GM20000 (cell line): Measurements from ENCODE around the gene ABLIM3.

Source experiments
- DNase-seq: peaks from one replicate; pipeline ENCODE4 v3.0.0; 2012; ENCODE audit warnings: low spot score
- CTCF ChIP-seq: IDR thresholded peaks from 2 replicates; pipeline ENCODE4 v1.5.1; 2012; ENCODE audit warnings: mild to moderate bottlenecking, control low read depth; ENCODE audit errors: extremely low read depth, missing control alignments

ABLIM3 gene

GRCh38 chr5:149260761-149261160 is 119.5 kb downstream of the ABLIM3 start:
- no peak for TF ChIP-seq CTCF
- no peak for DNase-seq

DNA sequence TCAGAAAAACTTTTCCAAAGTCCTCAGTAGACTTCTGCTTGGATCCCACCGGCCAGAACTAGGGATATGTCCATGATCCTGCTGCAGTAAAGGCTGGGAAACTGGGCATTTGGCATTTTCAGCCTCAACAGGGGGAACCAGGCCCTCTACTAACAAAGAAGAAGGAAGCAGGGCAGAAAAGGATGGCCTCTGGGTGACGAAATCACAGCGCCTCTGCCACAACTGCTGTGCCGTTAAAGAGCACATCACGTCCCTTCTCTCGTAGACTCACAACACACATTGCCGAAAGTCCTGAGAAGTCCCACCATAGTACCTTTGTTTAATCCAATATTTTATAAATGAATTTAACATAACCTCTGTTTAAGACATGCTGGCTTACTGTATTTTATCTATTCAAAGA is 120.0 kb downstream of the ABLIM3 start:
- TF ChIP-seq CTCF, result no peak
- DNase-seq, result no peak

DNA sequence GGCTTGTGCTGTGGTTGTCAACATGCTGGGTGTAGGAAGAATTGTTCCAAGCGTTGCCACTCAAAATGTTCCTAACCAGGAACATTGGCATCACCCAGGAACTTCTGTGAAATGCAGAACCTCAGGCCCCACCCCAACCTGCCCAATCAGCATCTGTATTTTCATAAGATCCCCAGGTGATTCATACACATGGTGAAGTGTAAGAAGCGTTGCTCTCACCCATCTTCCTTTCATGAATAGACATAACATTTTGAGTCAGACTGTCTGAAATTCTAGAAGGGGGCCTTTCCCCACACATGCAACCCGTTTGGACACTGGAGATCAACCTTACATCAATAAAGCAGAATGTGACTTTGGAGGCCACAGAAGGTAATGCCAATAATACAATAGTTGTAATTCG is 121.0 kb downstream of the ABLIM3 start:
- no peak for TF ChIP-seq CTCF
- DNase-seq, result no peak

DNA sequence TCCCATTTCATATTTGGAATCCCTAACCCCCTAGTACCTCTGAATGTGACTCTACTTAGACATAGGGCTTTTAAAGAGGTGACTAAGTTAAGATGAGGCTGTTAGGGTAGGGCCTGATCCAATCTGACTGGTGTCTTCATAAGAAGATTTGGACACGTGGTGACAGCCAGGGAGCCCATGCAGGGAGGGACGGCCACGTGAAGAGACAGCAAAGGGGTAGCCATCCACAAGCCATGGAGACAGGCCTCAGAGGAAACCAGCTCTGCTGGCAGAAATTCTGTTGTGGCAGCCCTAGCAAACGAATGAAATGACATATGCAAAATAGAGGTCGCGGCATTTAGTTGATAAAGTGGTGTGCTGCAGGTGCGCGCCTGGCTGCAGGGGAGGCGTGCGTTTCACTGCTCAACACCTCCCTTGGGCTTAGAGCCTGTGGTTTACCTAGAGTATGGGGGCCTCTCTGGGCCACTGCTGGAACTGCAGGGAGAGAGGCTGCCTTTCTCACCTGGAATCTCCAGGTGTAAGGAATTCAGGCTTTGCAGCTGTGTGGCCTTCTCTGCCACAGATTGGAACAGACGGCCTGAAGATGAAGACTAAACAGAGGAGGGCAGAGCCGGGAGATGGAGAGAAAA is 123.3 kb downstream of the ABLIM3 start:
- TF ChIP-seq CTCF, result peak; percentile 41
- DNase-seq, result peak; percentile 49

- TF ChIP-seq CTCF, result no peak
- DNase-seq, result no peak
Measured at GRCh38 chr5:149265068-149265465, 123.8 kb downstream of the ABLIM3 start.

DNA sequence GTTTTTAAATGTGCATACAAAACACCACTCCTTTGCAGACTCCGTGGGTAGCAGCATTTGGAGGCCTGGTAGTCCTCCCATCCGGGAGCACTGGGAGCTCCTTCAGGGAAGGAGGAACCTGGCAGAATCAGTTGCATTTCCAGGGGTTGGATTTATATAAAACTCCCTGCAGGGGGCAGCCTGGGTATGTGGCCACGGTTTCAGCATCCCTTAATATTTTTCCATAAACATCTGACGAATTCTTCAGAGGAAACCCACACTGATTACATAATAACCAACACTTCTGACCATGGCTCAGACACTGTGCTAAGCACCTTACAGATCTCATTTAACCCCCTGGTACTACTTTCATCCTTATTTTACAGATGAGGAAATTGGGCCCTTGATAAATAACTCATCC is 124.3 kb downstream of the ABLIM3 start:
- DNase-seq, result no peak
- TF ChIP-seq CTCF, result no peak

GRCh38 chr5:149267241-149267973 is 126.1 kb downstream of the ABLIM3 start:
- no peak for TF ChIP-seq CTCF
- no peak for DNase-seq
